ENCODE measurements around the gene HILPDA. TPM values are rescaled to one million over a fixed set of nuclear protein-coding genes. Genes with fewer than 3 reads are reported as not detected.
"Not testable (repeated sequence)": the region's sequence is repeated elsewhere in the genome, so short reads cannot be mapped to it uniquely, and the experiment has no call there.

Gene HILPDA
- total RNA-seq, 1 donor from 2014 or later: 24.2 TPM

DNA sequence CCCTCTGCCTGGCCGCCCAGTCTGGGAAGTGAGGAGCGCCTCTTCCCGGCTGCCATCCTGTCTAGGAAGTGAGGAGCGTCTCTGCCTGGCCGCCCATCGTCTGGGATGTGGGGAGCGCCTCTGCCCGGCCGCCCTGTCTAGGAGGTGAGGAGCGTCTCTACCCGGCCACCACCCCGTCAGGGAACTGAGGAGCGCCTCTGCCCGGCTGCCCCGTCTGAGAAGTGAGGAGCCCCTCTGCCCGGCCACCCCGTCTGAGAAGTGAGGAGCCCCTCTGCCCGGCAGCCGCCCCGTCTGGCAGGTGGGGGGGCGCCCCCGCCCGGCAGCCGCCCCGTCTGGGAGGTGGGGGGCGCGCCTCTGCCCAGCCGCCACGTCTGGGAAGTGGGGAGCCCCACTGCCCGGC lies 7.7 kb downstream of the HILPDA start:
- not testable (repeated sequence) for DNase-seq (ENCODE audit: low read depth)

DNA sequence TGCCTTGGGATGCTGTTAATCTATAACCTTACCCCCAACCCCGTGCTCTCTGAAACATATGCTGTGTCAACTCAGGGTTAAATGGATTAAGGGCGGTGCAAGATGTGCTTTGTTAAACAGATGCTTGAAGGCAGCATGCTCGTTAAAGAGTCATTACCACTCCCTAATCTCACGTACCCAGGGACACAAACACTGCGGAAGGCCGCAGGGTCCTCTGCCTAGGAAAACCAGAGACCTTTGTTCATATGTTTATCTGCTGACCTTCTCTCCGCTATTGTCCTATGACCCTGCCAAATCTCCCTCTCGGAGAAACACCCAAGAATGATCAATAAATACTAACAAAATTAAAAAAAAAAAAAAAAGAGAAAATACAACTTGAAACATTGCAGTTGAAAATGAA lies 8.3 kb downstream of the HILPDA start:
- DNase-seq (ENCODE audit: low read depth): not testable (repeated sequence)

- not testable (repeated sequence) for DNase-seq (ENCODE audit: low read depth)
These were observed 11.2 kb downstream of the HILPDA start for GRCh38 chr7:128466871-128467270.

GRCh38 chr7:128476402-128477335 lies 21.0 kb downstream of the HILPDA start, which contains the start of gene METTL2B:
TSS of gene METTL2B (plus strand) at chr7:128476748. CDS start at chr7:128476766, 18 bp downstream.
- peak; percentile 90 for DNase-seq (ENCODE audit: low read depth)

DNA sequence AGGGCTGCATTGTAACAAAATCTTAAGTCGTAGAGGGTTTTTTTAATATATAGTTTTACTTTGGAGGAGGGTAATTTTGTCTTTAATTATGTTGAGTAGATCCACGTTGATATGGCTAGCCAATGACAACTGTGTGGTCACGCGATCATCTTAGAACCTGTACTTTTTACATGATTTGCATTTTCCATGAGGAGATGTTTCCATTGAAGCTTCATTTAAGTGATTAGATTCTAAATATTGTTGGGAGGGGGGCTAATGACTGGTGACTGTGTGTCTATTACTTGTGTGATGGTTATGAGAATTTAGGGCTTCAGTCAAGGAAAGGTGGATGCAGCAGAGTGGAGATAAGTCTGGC lies 21.6 kb downstream of the HILPDA start:
- not testable (repeated sequence) for DNase-seq (ENCODE audit: low read depth)

DNA sequence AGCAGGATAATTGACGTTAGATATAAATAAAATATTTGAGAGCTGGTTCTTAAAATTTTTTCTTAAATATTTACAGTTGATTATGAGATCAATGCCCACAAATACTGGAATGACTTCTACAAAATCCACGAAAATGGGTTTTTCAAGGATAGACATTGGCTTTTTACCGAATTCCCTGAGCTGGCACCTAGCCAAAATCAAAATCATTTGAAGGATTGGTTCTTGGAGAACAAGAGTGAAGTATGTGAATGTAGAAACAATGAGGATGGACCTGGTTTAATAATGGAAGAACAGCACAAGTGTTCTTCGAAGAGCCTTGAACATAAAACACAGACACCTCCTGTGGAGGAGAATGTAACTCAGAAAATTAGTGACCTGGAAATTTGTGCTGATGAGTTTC lies 23.4 kb downstream of the HILPDA start:
- DNase-seq (ENCODE audit: low read depth): not testable (repeated sequence)

GRCh38 chr7:128488134-128488533 lies 32.5 kb downstream of the HILPDA start:
- DNase-seq (ENCODE audit: low read depth): not testable (repeated sequence)

DNA sequence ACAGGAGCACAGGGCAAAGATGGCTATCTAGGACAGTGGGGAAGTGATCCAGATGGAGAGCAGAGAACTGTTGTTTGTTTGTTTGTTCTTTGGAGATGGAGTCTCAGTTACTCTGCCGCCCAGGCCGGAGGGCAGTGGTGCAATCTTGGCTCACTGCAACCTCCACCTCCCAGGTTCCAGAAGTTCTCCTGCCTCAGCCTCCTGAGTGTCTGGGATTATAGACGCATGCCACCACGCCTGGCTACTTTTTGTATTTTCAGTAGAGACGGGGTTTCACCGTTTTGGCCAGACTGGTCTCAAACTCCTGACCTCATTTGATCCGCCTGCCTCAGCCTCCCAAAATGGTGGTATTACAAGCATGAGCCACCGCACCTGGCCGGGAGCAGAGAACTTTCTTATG lies 41.7 kb downstream of the HILPDA start:
- no peak for DNase-seq (ENCODE audit: low read depth)

DNA sequence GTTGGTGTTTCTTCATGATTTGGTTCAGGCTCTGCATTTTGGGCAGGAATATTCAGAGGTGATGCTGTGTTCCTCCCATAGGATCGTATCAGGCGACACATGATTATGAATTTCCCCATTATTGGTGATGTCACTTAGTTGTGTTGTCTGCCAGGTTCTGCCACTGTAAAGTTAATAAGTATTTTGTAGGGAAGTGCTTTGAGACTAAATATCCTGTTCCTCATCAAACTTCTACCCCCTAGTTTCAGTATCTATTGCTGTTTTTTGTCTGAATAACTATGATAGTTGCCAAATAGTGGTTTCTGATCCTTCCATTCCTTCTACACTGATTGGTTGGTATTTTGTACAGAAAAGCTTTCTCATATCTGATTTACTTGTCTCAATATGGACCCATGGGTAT lies 49.7 kb downstream of the HILPDA start:
- not testable (repeated sequence) for DNase-seq (ENCODE audit: low read depth)

DNA sequence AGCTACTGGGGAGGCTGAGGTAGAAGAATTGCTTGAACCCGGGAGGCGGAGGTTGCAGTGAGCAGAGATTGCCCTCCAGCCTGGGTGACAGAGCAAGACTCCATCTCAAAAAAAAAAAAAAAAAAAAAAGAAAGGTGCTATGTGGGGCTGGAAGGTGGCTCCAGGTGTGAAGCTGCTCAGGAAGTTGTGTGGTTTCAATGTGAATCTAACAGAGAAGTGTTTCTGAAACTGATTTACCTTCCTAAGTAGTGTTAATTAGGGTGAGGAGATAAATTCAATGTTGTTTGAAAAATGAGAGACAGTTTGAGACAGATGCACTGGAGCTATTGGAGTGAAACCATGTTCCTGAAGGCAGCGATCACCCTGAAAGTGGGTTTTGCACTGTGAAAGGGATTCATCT lies 51.1 kb downstream of the HILPDA start:
- DNase-seq (ENCODE audit: low read depth): not testable (repeated sequence)

DNA sequence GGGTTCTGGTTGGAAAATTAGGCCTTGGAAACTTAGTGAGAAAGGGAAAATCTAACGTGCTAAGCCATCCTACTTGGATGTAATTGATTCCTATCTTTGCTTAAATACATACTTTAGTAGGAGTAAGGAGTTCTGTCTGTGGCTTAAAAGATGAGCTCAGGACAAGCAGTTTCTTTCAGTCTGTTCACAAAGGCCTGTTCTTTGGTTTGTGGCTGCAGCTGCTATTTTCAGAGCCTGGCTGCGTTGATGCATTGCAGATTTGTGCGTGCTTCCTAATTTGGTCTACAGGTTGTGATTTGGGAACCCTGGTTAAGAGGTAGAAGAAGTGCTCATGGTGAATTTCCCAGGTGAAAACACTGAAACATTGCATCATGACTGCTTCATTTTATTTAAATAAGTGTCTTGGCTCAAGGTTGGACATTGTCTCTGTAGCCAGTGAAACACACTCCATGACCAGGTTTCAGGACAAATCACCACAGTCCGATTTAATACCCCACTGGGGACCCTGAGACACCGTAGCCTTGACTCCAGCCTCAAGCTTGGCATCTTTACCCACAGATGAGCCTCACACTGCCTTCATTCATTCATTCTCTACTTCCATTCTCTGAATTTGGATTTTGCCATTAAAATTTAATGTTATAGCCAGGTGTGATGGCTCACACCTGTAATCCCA lies 51.8 kb downstream of the HILPDA start:
- DNase-seq (ENCODE audit: low read depth): not testable (repeated sequence)

Other genes with a start within 250 kb of the HILPDA start
- gene LEP, start 214.6 kb upstream of the HILPDA start, total RNA-seq: not detected in 2 replicates
- gene RBM28, start 112.0 kb upstream of the HILPDA start, total RNA-seq: 13.4 and 22.0 TPM in 2 replicates
- gene PRRT4, start 94.2 kb upstream of the HILPDA start, total RNA-seq: 0.17 TPM in 1 of 2 replicates, not detected in the other
- 36.8 and 40.1 TPM in 2 replicates for gene IMPDH1, start 45.9 kb upstream of the HILPDA start, total RNA-seq
- 34.8 and 63.4 TPM in 2 replicates for gene METTL2B, start 20.9 kb downstream of the HILPDA start, total RNA-seq
- gene GARIN1A, start 216.4 kb downstream of the HILPDA start, total RNA-seq: 0.17 and 0.60 TPM in 2 replicates